Gastroesophageal sphincter (tissue), 3 donors: ENCODE results near the gene SMPD3.

ENCODE experiments used
- EP300 ChIP-seq: sonication (generic); formaldehyde crosslinking; IDR thresholded peaks from one replicate; pipeline ENCODE4 v1.6.1; 2017; ENCODE audit warnings: antibody characterized with exemption, mild to moderate bottlenecking
- POLR2A ChIP-seq, 2 donors: fragments of 450-650 bp; IDR thresholded peaks; one replicate each; pipeline ENCODE4 v1.6.1; 2017; ENCODE audit warnings: antibody characterized with exemption in 2 of 2, mild to moderate bottlenecking in 2 of 2, moderate library complexity in 1 of 2
- POLR2AphosphoS5 ChIP-seq: sonication (generic); formaldehyde crosslinking; IDR thresholded peaks from one replicate; pipeline ENCODE4 v1.6.1; 2017; ENCODE audit warnings: antibody characterized with exemption
- TF ChIP-seq, protein P1 (sequence below), 4 experiments: fragments of 200-600 bp in 2 of 4; fragments of 450-650 bp in 2 of 4; sonication (generic) in 1 of 4; IDR thresholded peaks; one replicate each; pipeline ENCODE4 v1.5.1; 2017 to 2019; ENCODE audit warnings: antibody characterized with exemption in 4 of 4, mild to moderate bottlenecking in 2 of 4, moderate library complexity in 2 of 4

GRCh38 chr16:68422396-68422960 is 25.8 kb downstream of the SMPD3 start:
- no peak for TF ChIP-seq POLR2AphosphoS5
- TF ChIP-seq, protein P1, sequence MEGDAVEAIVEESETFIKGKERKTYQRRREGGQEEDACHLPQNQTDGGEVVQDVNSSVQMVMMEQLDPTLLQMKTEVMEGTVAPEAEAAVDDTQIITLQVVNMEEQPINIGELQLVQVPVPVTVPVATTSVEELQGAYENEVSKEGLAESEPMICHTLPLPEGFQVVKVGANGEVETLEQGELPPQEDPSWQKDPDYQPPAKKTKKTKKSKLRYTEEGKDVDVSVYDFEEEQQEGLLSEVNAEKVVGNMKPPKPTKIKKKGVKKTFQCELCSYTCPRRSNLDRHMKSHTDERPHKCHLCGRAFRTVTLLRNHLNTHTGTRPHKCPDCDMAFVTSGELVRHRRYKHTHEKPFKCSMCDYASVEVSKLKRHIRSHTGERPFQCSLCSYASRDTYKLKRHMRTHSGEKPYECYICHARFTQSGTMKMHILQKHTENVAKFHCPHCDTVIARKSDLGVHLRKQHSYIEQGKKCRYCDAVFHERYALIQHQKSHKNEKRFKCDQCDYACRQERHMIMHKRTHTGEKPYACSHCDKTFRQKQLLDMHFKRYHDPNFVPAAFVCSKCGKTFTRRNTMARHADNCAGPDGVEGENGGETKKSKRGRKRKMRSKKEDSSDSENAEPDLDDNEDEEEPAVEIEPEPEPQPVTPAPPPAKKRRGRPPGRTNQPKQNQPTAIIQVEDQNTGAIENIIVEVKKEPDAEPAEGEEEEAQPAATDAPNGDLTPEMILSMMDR (IDR thresholded peaks at IDR 0.05), result no peak
- no peak for TF ChIP-seq POLR2A (IDR thresholded peaks at IDR 0.05)
- no peak for TF ChIP-seq EP300
